Stimulated activated naive CD8-positive, alpha-beta T cell treated with anti-CD3 and anti-CD28 coated beads, Interleukin-15, amount 100 ng/mL, for 72 hours (primary cell): Measurements from ENCODE around the gene COA5.
"Not testable (repeated sequence)": the region's sequence is repeated elsewhere in the genome, so short reads cannot be mapped to it uniquely, and the experiment has no call there.

ENCODE experiments used
- ATAC-seq: fragments of 150-1000 bp; cut with Tn5 transposase; 2 replicates; pipeline ENCODE4 v1.10.0; 2021; ENCODE audit warnings: mild to moderate bottlenecking, moderate library complexity
- DNase-seq, 2 donors: peaks; one replicate each; pipeline ENCODE4 v3.0.0; 2021 to 2022
- H3K27ac Mint-ChIP-seq, 2 donors: one replicate each; pipeline ENCODE4 v1.8.0; 2022; ENCODE audit warnings: mild to moderate bottlenecking in 2 of 2, mixed read lengths in 2 of 2, moderate library complexity in 2 of 2
- H3K27me3 Mint-ChIP-seq: one replicate; pipeline ENCODE4 v1.8.0; 2022; ENCODE audit warnings: mixed read lengths
- H3K4me1 Mint-ChIP-seq: one replicate; pipeline ENCODE4 v1.8.0; 2022; ENCODE audit warnings: mild to moderate bottlenecking, mixed read lengths
- H3K4me3 Mint-ChIP-seq, 2 donors: one replicate each; pipeline ENCODE4 v1.8.0; 2022; ENCODE audit warnings: mild to moderate bottlenecking in 2 of 2, mixed read lengths in 2 of 2, moderate library complexity in 1 of 2
- H3K9me3 Mint-ChIP-seq, 2 donors: one replicate each; pipeline ENCODE4 v1.8.0; 2022; ENCODE audit warnings: mixed read lengths in 2 of 2

Gene COA5

GRCh38 chr2:98617149-98617548, 8.8 kb upstream of the COA5 start:
- peaks cover 55% of the 10 kb centered on the region for H3K4me1 Mint-ChIP-seq
- no peak for ATAC-seq
- no peaks in the 10 kb centered on the region for H3K27me3 Mint-ChIP-seq
- DNase-seq = no peak
- H3K9me3 Mint-ChIP-seq = no peaks in the 10 kb centered on the region
- no peak overlapping the region for H3K4me3 Mint-ChIP-seq
- peak overlapping the region in 1 of 2 donors; percentile 24 for H3K27ac Mint-ChIP-seq

- Mint-ChIP-seq H3K4me3 (no peak overlapping the region), H3K27me3 (no peaks in the 10 kb centered on the region), H3K4me1 (peaks cover 55% of the 10 kb centered on the region), H3K9me3 (no peaks in the 10 kb centered on the region), H3K27ac (peak overlapping the region; percentile 4 to 21)
- ATAC-seq = peak; percentile 46
- no peak for DNase-seq
Observed at GRCh38 chr2:98615481-98615880, 7.2 kb upstream of the COA5 start.

- Mint-ChIP-seq H3K27ac (no peak overlapping the region), H3K9me3 (no peaks in the 10 kb centered on the region), H3K4me3 (no peak overlapping the region), H3K27me3 (no peaks in the 10 kb centered on the region), H3K4me1 (peaks cover 59% of the 10 kb centered on the region)
- no peak for DNase-seq
- no peak for ATAC-seq
Observed at GRCh38 chr2:98614024-98614739, 5.9 kb upstream of the COA5 start.

- ATAC-seq (peak; percentile 13), DNase-seq (peak in 1 of 2 donors; percentile 16)
- H3K4me1 Mint-ChIP-seq = peaks cover 67% of the 10 kb centered on the region
- H3K9me3 Mint-ChIP-seq = no peaks in the 10 kb centered on the region
- H3K4me3 Mint-ChIP-seq = peak overlapping the region; percentile 89 to 92
- H3K27ac Mint-ChIP-seq = peak overlapping the region; percentile 98
- no peaks in the 10 kb centered on the region for H3K27me3 Mint-ChIP-seq
Observed at GRCh38 chr2:98608962-98609604, 771 bp upstream of the COA5 start.

- Mint-ChIP-seq H3K4me3 (peak overlapping the region; percentile 89 to 92), H3K27me3 (no peaks in the 10 kb centered on the region), H3K4me1 (peaks cover 61% of the 10 kb centered on the region), H3K9me3 (no peaks in the 10 kb centered on the region), H3K27ac (peak overlapping the region; percentile 98)
- ATAC-seq (peak; percentile 8), DNase-seq (no peak)
Observed at GRCh38 chr2:98607741-98608115, 584 bp downstream of the COA5 start.

GRCh38 chr2:98607104-98607503, 1.2 kb downstream of the COA5 start:
- Mint-ChIP-seq H3K4me1 (peaks cover 61% of the 10 kb centered on the region), H3K4me3 (peak overlapping the region; percentile 89 to 92), H3K9me3 (no peaks in the 10 kb centered on the region), H3K27me3 (no peaks in the 10 kb centered on the region), H3K27ac (peak overlapping the region; percentile 68 to 98)
- ATAC-seq = no peak
- DNase-seq = no peak

- no peak for ATAC-seq
- H3K27ac Mint-ChIP-seq = peak overlapping the region in 1 of 2 donors; percentile 82
- peaks cover 61% of the 10 kb centered on the region for H3K4me1 Mint-ChIP-seq
- H3K4me3 Mint-ChIP-seq = peak overlapping the region; percentile 89 to 92
- no peaks in the 10 kb centered on the region for H3K27me3 Mint-ChIP-seq
- no peak for DNase-seq
- H3K9me3 Mint-ChIP-seq = no peaks in the 10 kb centered on the region
Observed at GRCh38 chr2:98606431-98606830, 1.9 kb downstream of the COA5 start.

- H3K27me3 Mint-ChIP-seq = no peaks in the 10 kb centered on the region
- no peak overlapping the region for H3K4me3 Mint-ChIP-seq
- ATAC-seq (no peak), DNase-seq (no peak)
- peaks cover 48% of the 10 kb centered on the region for H3K4me1 Mint-ChIP-seq
- H3K9me3 Mint-ChIP-seq = no peaks in the 10 kb centered on the region
- H3K27ac Mint-ChIP-seq = peak overlapping the region in 1 of 2 donors; percentile 56
Observed at GRCh38 chr2:98605076-98605475, 3.2 kb downstream of the COA5 start.

GRCh38 chr2:98604547-98604946, 3.8 kb downstream of the COA5 start:
- Mint-ChIP-seq H3K9me3 (no peaks in the 10 kb centered on the region), H3K4me1 (peaks cover 43% of the 10 kb centered on the region), H3K4me3 (no peak overlapping the region), H3K27me3 (no peaks in the 10 kb centered on the region), H3K27ac (peak overlapping the region in 1 of 2 donors; percentile 56)
- DNase-seq (no peak), ATAC-seq (no peak)

GRCh38 chr2:98601532-98602132, 6.7 kb downstream of the COA5 start:
- ATAC-seq (peak; percentile 82), DNase-seq (peak; percentile 25 to 27)
- Mint-ChIP-seq H3K9me3 (no peaks in the 10 kb centered on the region), H3K4me1 (peaks cover 29% of the 10 kb centered on the region), H3K27me3 (no peaks in the 10 kb centered on the region), H3K27ac (no peak overlapping the region), H3K4me3 (no peak overlapping the region)

- Mint-ChIP-seq H3K27me3 (no peaks in the 10 kb centered on the region), H3K4me1 (peaks cover 5% of the 10 kb centered on the region), H3K27ac (peak overlapping the region in 1 of 2 donors; percentile 72), H3K9me3 (peaks cover 2 to 3% of the 10 kb centered on the region in 2 donors), H3K4me3 (no peak overlapping the region)
- DNase-seq (no peak), ATAC-seq (no peak)
Observed at GRCh38 chr2:98598781-98599428, 9.4 kb downstream of the COA5 start.

GRCh38 chr2:98594665-98595064, 13.6 kb downstream of the COA5 start:
- DNase-seq, ATAC-seq, H3K4me1 Mint-ChIP-seq, H3K27me3 Mint-ChIP-seq, H3K4me3 Mint-ChIP-seq, H3K27ac Mint-ChIP-seq: not testable (repeated sequence)
- peaks cover 9 to 11% of the 10 kb centered on the region in 2 donors for H3K9me3 Mint-ChIP-seq

- DNase-seq (no peak), ATAC-seq (no peak)
- Mint-ChIP-seq H3K27ac (peak overlapping the region in 1 of 2 donors; percentile 36), H3K27me3 (no peaks in the 10 kb centered on the region), H3K9me3 (peaks cover 9 to 11% of the 10 kb centered on the region in 2 donors), H3K4me1 (peaks cover 10% of the 10 kb centered on the region), H3K4me3 (no peak overlapping the region)
Observed at GRCh38 chr2:98592565-98592964, 15.7 kb downstream of the COA5 start.

GRCh38 chr2:98589489-98589888, 18.8 kb downstream of the COA5 start:
- no peak for ATAC-seq
- Mint-ChIP-seq H3K9me3 (peaks cover 9 to 11% of the 10 kb centered on the region in 2 donors), H3K27ac (peak overlapping the region in 1 of 2 donors; percentile 66), H3K4me3 (no peak overlapping the region), H3K4me1 (peaks cover 10% of the 10 kb centered on the region), H3K27me3 (no peaks in the 10 kb centered on the region)
- no peak for DNase-seq

GRCh38 chr2:98588880-98589431, 19.4 kb downstream of the COA5 start:
- no peak for ATAC-seq
- no peak for DNase-seq
- peaks cover 7 to 9% of the 10 kb centered on the region in 2 donors for H3K9me3 Mint-ChIP-seq
- H3K4me1 Mint-ChIP-seq = peaks cover 10% of the 10 kb centered on the region
- H3K4me3 Mint-ChIP-seq = no peak overlapping the region
- no peaks in the 10 kb centered on the region for H3K27me3 Mint-ChIP-seq
- H3K27ac Mint-ChIP-seq = peak overlapping the region in 1 of 2 donors; percentile 66
